Astrocyte of the spinal cord (primary cell): Measurements from ENCODE around the gene RNF141.

Experiments used
- DNase-seq: peaks from one replicate; pipeline ENCODE4 v3.0.0; 2011; ENCODE audit warnings: low read depth, low spot score
- H3K4me3 ChIP-seq: 2 replicates; pipeline ENCODE4 v1.5.1; 2011; ENCODE audit warnings: low read depth, mild to moderate bottlenecking, low read length, moderate library complexity
- CTCF ChIP-seq: IDR thresholded peaks from 2 replicates; pipeline ENCODE4 v1.5.1; 2012; ENCODE audit warnings: low read depth, mild to moderate bottlenecking, low read length, inconsistent platforms
- in situ Hi-C: cut with HindIII; loops from 2 replicates; pipeline ENCODE4 v1.10.0; 2017; ENCODE audit warnings: low sequenced_read_pairs

RNF141 gene

DNA sequence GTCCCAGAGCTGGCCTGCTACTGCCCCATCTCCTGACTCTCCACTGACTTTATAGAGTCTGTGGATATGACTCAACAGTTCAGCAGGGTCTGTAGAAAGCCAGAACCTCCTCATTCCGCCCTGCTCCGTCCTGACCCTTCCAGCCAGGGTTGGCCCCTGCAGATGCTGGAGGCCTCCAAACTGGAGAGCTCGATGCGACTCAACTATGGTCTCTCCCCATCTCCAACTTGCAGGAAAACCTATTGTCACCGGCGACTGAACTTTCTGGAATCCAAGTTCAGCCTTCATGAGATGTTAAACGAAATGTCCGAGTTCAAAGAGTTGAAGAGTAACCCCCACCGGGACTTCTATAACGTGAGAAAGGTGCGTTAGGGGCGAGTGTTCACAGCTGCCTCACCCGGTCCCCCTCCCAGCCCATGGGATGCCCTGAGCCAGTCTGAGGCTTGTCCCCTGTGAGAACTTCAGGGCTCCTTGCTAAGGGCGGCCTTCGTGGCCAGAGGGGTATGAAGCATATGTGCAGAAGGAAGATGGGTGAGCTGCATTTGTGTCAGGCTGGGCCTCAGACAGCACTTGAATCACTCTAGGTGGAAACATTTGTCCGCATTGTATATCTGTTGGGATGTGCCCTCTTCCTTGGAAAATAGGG lies 53.9 kb downstream of the RNF141 start:
- no peak for DNase-seq
- H3K4me3 ChIP-seq = no peak overlapping the region
- TF ChIP-seq CTCF = no peak
- in situ Hi-C loops = no loop called here

- no peak for TF ChIP-seq CTCF
- in situ Hi-C loops = no loop called here
- H3K4me3 ChIP-seq = no peak overlapping the region
- no peak for DNase-seq
These were observed 54.7 kb downstream of the RNF141 start for GRCh38 chr11:10486161-10486840.

DNA sequence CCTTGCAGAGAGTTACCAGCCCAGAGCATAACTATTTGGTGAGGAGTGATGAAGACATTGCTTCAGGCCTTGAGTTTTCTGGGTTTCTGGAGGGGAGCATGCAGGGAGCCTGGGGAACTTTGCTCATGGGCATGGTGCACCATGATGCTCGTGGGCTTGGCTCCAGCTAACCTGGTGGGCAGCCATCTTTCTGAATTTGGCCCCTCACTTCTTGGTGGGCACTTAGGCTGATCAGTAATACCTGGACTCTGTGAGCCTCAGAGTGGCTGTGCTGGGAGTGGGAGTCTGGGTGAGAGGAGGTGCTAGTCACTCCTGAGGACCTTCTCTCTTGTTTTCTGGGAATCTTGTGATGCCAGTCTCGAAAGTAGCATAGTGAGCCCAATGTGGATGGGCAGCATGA lies 55.3 kb downstream of the RNF141 start:
- H3K4me3 ChIP-seq = no peak overlapping the region
- no peak for DNase-seq
- no peak for TF ChIP-seq CTCF
- in situ Hi-C loops = no loop called here

DNA sequence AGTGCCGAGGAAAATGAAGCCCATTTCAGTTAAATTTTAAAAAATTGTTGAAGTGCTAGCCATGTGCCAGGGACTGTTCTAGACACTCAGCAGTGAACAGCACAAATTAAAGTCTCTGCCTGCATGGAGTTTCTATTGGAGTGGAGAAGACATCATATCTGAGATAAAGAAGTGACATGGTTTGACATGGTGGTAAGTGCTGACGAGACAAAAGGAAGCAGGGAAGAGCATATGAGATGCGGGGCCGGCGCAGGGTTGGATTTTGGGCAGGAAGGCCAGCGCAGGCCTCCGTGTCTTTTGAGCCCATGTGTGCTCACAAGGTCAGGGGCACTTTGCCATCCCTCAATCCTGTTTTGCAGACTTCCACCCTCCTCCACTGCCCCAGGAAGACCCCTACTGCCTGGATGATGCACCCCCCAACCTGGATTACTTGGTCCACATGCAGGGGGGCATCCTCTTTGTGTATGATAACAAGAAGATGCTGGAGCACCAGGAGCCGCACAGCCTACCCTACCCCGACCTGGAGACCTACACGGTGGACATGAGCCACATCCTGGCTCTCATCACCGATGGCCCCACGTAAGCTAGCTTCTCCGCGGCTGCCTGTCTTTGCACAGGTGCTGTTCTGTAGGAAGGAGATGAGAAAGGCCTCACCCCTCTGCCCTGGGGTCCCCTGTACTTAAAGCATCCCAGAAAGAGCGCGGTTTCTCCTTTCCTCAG lies 56.4 kb downstream of the RNF141 start:
- no peak for DNase-seq
- no peak for TF ChIP-seq CTCF
- H3K4me3 ChIP-seq = no peak overlapping the region
- in situ Hi-C loops = no loop called here

DNA sequence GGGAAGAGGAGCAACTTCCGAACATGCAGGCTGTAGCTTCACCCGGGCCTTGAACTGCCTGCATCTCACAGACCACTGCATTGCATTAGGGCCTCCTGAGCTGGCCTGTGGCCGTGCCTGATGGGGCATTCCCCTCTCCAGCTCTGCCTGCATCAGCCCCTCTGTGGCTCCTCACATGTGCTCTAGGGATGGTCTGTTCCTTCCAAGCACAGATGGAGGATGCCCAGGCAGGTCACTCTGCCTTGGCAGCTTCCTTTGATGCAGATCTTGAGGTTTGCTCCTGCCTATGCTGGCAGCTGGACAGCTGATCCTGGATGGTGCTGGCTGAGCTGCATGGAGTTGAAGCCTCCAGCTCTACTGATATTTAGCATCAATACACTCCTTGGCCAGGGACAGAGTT lies 57.4 kb downstream of the RNF141 start:
- in situ Hi-C loops = no loop called here
- no peak for TF ChIP-seq CTCF
- no peak overlapping the region for H3K4me3 ChIP-seq
- DNase-seq = no peak

- TF ChIP-seq CTCF = no peak
- H3K4me3 ChIP-seq = no peak overlapping the region
- in situ Hi-C loops = no loop called here
- no peak for DNase-seq
These were observed 57.8 kb downstream of the RNF141 start for GRCh38 chr11:10483174-10483573.
